GM08714 (cell line): Measurements from ENCODE around the gene NF1.
"Not testable (repeated sequence)": the region's sequence is repeated elsewhere in the genome, so short reads cannot be mapped to it uniquely, and the experiment has no call there.

ENCODE experiments used
- H3K4me3 ChIP-seq: fragments of 200-500 bp; sonication (Bioruptor generic); 2 replicates; pipeline ENCODE4 v1.5.1; 2014; ENCODE audit warnings: mild to moderate bottlenecking, low read length, inconsistent platforms
- ZNF274 ChIP-seq: IDR thresholded peaks from 2 replicates; pipeline ENCODE4 v1.6.1; 2012; ENCODE audit warnings: mild to moderate bottlenecking, low read depth, low read length

Gene NF1

DNA sequence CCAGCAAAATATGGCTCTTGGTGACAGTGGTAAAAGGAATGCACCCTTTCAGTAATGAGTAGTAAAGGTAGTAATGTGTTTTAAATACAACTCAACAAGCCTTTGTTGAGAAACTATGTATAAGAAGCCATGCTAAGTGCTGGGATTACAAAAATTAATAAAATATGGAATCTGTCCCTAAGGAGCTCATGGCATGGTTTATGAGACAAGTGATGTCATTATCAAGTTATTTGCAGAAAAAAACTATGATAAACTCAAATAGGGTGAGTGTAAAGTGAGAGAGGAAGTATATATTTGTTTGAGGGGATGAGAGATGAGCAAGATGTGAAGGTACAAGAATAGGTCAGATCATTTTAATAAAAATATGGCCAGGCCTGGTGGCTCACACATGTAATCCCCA, 76.9 kb downstream of the NF1 start:
- no peak overlapping the region for H3K4me3 ChIP-seq
- no peak for TF ChIP-seq ZNF274

DNA sequence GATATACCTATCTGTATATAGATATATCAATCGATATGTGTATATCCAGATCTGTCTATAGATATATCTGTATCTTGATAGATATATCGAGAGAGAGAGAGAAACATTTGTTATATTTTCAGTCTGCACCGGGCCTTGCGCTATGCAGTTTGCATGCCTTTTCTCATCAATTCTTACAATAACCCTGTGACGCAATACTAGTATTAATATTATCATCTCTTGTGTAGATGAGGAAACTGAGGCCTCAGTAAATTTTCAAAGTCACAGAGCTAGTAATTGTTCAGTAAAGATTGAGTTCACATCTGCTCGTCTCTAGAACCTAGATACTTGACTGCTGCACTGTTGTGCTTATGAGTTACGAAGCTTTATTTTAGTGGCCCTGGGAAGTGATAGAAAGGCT, 77.6 kb downstream of the NF1 start:
- no peak for TF ChIP-seq ZNF274
- H3K4me3 ChIP-seq, result no peak overlapping the region

- TF ChIP-seq ZNF274, result no peak
- H3K4me3 ChIP-seq, result no peak overlapping the region
These were observed 79.4 kb downstream of the NF1 start for GRCh38 chr17:31174215-31174614.

GRCh38 chr17:31175237-31175636, 80.5 kb downstream of the NF1 start:
- no peak overlapping the region for H3K4me3 ChIP-seq
- no peak for TF ChIP-seq ZNF274

DNA sequence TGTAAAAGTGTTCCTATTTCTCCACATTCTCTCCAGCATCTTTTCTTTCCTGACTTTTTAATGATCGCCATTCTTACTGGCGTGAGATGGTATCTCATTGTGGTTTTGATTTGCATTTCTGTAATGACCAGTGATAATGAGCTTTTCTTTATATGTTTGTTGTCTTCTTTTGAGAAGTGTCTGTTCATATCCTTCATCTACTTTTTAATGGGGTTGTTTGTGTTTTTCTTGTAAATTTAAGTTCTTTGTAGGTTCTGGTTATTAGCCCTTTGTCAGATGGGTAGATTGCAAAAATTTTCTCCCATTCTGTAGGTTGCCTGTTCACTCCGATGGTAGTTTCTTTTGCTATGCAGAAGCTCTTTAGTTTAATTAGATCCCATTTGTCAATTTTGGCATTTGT, 81.4 kb downstream of the NF1 start:
- not testable (repeated sequence) for H3K4me3 ChIP-seq

- not testable (repeated sequence) for H3K4me3 ChIP-seq
These were observed 84.2 kb downstream of the NF1 start for GRCh38 chr17:31178951-31179350.

- TF ChIP-seq ZNF274, result no peak
- no peak overlapping the region for H3K4me3 ChIP-seq
These were observed 100.5 kb downstream of the NF1 start for GRCh38 chr17:31195305-31195704.

- TF ChIP-seq ZNF274, result no peak
- H3K4me3 ChIP-seq, result no peak overlapping the region
These were observed 103.2 kb downstream of the NF1 start for GRCh38 chr17:31198026-31198425.

GRCh38 chr17:31198666-31199065, 103.9 kb downstream of the NF1 start:
- H3K4me3 ChIP-seq, result not testable (repeated sequence)

DNA sequence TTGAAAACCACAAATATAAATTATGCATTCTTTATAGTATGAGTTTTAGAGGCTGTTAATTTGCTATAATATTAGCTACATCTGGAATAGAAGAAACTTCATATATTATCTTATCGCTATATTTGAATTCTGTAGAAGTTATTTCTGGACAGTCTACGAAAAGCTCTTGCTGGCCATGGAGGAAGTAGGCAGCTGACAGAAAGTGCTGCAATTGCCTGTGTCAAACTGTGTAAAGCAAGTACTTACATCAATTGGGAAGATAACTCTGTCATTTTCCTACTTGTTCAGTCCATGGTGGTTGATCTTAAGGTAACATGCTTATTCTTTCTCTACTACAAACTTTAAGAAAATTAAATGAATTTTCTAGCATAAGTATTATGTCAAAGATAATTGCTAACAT, 105.5 kb downstream of the NF1 start:
- no peak for TF ChIP-seq ZNF274
- H3K4me3 ChIP-seq, result no peak overlapping the region

- H3K4me3 ChIP-seq, result no peak overlapping the region
- no peak for TF ChIP-seq ZNF274
These were observed 108.2 kb downstream of the NF1 start for GRCh38 chr17:31202968-31203367.

DNA sequence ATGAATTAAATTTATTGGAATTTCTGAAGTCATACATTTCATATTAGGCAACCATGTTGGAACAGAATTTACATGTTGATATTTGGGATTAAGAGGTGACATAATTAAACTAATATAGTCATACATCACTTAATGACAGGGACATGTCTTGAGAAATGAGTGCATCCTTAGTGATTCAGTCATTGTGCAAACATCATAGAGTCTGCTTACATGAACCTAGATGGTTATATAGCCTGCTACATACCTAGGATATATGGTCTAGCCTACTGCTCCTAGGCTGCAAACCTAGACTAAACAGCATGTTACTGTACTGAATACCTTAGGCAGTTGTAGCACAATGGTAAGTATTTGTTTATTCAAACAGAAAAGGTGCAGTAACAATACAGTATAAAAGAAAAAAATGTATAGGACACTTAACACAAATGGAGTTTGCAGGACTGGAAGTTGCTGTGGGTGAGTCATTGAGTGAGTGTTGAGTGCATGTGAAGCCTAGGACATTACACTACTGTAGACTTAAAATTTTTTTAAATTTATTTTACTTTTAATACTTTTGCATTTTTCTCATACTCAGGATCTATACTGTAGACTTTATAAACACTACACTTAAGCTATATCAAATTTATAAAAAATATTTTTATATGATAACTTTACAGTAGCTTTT, 116.7 kb downstream of the NF1 start:
- no peak for TF ChIP-seq ZNF274
- no peak overlapping the region for H3K4me3 ChIP-seq

GRCh38 chr17:31216031-31216751, 121.4 kb downstream of the NF1 start:
- no peak overlapping the region for H3K4me3 ChIP-seq
- no peak for TF ChIP-seq ZNF274

- H3K4me3 ChIP-seq, result no peak overlapping the region
- no peak for TF ChIP-seq ZNF274
These were observed 129.6 kb downstream of the NF1 start for GRCh38 chr17:31224366-31224765.

DNA sequence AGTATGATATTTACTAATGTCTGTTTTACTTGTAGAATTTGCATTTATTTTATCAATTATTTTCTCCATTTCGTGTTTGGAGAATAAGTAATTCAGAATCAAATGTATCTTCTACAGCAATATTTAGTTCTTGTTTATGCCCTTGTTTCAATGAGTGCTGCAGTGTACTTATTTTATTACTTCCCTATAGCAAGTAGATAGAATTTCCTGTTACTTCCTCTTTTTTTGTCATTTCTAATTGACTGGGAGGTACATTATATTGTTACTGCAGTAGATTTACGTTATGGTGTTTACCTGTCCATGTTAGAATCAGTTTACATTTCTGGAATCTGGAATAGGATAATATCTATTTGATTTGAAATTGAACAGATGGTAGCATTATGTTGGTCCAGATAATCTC, 131.1 kb downstream of the NF1 start:
- H3K4me3 ChIP-seq, result no peak overlapping the region
- TF ChIP-seq ZNF274, result no peak

- TF ChIP-seq ZNF274, result no peak
These were observed 131.6 kb downstream of the NF1 start for GRCh38 chr17:31226373-31226772.

More at GRCh38 chr17:31226373-31226772, 131.6 kb downstream of the NF1 start:
- H3K4me3 ChIP-seq, result no peak overlapping the region
